ENCODE data around the gene MAD1L1.

MAD1L1 gene

GRCh38 chr7:2053395-2053794, 179.3 kb downstream of the MAD1L1 start:
- DNase-seq, result no peak

DNA sequence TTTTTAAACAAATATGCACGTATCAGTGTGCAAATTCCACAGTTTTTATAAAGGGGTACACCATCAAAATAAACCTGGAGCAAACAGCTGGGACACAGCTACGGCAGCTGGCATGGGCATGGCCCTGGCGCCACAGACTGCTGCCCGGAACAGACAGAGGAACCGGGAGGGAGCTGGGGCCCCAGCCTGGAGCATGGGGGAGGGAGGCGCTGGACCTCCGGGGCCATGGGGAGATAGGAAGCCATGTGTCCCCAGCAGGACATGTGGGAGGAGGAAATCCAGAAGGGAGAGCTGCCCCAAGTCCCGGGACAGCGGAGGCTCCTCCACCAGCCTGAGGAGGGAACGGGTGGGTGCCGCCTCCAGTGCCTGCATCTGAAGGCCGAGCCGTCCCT, 180.1 kb downstream of the MAD1L1 start:
- no peak for DNase-seq

DNA sequence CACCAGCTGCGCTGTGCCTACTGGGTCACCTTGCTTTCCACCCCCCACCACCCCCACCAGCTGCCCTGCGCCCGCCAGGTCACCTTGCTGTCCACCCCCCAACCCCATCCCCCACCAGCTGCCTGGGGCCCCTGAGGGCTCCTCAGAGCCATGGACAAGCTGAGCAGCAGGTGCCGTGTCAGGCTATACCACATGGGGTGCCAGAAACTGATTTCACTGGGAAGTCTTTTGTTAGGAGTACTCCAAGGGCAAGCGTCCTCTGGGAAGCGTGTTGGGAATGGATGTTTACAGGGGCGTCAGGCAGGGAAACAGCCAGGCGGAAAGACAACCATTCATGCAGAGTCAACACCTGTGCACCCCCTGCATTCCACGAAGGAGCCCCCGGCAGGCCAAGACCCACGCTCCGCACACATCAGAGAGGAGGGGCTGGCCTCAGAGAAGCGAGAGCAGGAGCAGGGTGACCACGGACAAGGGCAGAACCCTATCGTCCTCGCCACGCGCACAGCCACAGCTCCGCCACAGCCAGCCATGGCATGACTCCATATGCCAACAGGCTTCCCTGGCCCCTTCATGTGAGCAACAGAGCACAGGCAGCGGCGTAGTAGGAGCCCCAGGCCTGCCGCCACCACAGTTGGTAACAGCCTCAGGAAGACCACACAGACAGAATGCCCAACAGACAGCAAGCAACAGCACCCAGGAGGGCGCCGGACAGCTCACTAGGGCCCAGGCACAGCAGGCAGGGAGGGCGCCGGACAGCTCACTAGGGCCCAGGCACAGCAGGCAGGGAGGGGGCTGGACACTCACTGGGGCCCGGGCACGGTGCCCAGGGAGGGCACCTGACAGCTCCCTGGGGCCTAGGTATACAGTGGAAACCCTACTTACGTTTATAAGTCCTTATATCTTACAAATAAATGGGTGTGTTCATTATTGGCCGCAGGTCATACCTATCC, 180.8 kb downstream of the MAD1L1 start:
- no peak for DNase-seq

DNA sequence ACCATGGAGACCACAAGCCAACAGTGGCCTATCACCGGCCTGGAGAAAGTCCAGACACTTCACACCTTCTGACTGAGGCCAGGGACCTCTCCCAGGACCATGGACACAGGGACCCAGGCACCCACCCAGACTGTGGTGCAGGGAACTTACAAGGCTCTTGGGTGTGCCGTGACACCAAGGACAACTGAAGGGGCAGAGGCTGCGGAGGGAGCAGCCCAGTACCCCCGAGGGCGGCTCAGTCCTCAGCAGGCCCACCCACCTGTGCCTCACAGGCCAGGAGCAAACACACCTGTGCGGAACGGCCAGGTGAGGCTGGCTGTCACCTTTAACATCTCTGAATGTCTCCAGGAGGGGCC, 182.3 kb downstream of the MAD1L1 start:
- DNase-seq, result no peak

- DNase-seq, result no peak
These were observed 182.8 kb downstream of the MAD1L1 start for GRCh38 chr7:2049782-2050510.

- no peak for DNase-seq
These were observed 183.5 kb downstream of the MAD1L1 start for GRCh38 chr7:2049111-2049781.

GRCh38 chr7:2048531-2048930, 184.2 kb downstream of the MAD1L1 start:
- no peak for DNase-seq

DNA sequence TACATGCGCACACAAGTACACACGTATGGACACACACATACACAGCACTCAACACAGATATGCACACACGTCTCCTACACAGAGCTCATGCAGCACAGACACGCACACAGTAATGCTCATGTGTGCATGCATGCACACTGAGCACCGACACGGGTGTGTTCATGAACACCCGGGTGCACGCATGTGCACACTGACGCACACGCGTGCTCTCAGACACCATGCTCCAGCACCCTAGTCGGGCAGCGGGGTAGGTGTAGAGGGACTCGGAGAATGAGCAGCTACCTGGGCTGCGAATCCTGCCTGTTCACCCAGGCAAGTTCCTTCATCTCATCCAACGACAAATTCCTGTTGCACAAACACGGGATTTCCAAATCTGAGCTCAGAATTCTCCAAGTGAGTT, 184.7 kb downstream of the MAD1L1 start:
- no peak for DNase-seq

DNA sequence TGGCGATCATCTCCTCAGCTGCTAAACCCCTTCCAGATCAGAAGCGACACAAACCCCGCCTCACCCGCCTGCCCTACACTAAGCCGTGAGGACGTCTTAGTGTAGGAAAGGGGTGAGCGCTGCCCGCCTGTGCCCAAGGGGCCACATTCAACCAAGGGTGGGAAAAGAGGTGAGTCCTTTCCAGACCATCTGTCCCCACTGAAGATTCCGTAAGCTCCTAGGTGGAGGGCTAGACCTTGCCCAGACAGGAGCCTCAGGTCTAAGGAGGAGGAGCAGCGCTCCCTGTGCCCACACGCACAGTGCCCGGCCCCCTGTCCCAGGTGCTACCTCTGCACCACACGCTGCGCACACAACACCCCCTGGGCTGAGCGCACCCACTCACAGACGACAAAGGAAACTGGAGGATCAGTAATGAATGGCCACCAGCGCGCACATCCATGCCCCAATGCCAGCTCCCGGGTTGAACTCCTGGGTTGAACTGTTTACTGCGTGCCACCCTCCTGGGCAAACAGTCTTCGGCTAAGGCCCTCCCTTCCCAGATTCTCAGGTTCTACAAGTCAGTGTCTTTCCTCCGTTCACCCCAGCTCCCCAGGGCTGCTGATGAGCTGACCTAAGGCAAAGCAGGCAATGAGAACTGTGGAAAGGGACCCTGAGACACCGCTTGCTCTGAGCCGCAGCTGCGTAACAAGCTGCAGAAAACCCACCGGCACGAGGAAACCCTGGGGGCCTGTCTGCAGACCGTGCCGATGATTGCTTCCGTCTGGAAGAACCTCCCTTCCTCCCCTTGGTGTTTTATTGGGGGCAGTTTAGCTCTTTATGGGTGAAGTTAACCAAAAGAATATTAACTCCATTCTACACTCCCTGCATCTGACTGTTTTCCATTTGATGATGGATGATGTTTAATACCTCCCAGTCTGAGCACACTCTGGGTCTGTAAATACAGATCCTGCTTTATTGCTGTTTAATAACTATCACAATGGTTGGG, 185.9 kb downstream of the MAD1L1 start:
- no peak for DNase-seq

GRCh38 chr7:2045559-2046405, 187.0 kb downstream of the MAD1L1 start:
- DNase-seq, result no peak

DNA sequence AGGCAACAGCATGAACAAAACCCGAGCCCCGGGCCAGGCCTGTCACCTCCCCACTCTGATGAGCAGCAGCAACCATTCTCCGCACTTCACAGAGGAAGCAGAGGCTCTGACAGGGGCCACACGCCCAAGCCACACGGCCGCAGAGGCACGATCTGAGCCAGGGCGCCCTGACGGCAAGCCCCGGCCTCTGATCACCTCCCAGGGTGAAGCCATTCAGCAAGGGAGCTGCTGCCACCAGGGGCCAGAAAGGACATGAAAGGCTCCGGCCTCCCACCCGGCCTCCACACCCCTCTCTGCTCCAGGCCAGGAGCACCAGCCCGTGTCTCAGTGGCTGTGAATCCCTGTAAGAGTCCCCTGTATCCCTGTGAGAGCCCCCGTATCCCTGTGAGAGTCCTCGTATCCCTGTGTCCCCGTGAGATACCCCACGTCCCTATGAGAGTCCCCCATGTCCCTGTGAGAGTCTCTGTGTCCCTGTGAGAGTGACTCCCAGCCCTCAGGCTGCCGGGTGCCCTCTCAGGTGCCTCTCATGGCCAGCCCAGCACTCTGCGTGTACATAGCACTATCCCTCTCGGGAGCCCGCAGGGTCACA, 187.8 kb downstream of the MAD1L1 start:
- no peak for DNase-seq

GRCh38 chr7:2044311-2044882, 188.3 kb downstream of the MAD1L1 start:
- DNase-seq, result no peak

GRCh38 chr7:2043316-2044039, 189.3 kb downstream of the MAD1L1 start:
- no peak for DNase-seq

DNA sequence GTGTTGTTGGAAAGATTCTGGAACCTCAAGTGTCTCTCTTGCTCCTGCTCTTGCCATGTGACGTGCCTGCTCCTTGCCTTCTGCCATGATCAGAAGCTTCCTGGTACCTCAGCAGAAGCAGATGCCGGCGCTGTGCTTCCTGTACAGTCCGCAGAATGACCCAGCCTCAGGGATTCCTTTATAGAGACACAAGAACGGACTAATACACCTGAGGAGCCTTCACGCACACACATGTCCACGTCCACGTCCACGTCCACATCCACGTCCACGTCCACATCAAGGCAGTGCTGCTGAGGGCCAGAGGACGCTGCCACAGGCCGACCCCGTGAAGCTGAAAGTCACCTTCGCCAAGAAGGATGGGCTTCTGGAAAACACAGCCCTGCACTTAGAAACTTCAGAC, 190.1 kb downstream of the MAD1L1 start:
- DNase-seq, result no peak

GRCh38 chr7:2041496-2042367, 191.0 kb downstream of the MAD1L1 start:
- DNase-seq, result no peak

GRCh38 chr7:2040893-2041270, 191.9 kb downstream of the MAD1L1 start:
- no peak for DNase-seq

- no peak for DNase-seq
These were observed 192.4 kb downstream of the MAD1L1 start for GRCh38 chr7:2040201-2040892.

All from NCI-H1436 (cell line).